Measurements from ENCODE around the gene VAX1.
A peak's percentile ranks its signal among the peaks of the same experiment; 100 is the strongest.

Gene VAX1

DNA sequence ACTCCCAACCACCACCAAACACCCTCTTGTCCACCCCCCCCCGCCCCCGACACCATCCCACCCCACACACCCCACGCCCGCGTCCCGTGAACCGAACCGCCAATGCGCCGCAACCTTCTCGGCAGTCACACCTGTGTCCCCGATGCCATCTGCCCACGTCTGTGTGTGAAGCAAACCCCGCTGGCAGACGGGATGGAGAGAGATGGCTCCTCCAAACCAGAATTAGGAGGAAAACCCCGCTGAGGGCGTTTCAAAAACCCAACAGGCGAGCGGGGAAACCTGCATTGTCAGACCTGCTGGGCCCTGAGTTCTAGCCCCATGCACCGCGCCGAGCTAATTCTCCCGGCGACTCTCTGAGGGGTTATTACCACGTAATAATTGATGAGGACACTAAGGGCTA is 30.7 kb upstream of the VAX1 start:
- Histone ChIP-seq H3K4me1 (ENCODE audit: control insufficient read depth, insufficient read depth, low read length) (peaks cover 25% of the 10 kb centered on the region), H3K4me3 (ENCODE audit: low read length) (no peak overlapping the region), H3K36me3 (ENCODE audit: control insufficient read depth, insufficient read depth, low read length) (no peaks in the 10 kb centered on the region), H3K9ac (ENCODE audit: low read length) (no peak overlapping the region), H3K9me3 (ENCODE audit: control insufficient read depth, low read length) (no peaks in the 10 kb centered on the region), H3K27me3 (ENCODE audit: control insufficient read depth, insufficient read depth, low read length) (peaks cover 98% of the 10 kb centered on the region)

DNA sequence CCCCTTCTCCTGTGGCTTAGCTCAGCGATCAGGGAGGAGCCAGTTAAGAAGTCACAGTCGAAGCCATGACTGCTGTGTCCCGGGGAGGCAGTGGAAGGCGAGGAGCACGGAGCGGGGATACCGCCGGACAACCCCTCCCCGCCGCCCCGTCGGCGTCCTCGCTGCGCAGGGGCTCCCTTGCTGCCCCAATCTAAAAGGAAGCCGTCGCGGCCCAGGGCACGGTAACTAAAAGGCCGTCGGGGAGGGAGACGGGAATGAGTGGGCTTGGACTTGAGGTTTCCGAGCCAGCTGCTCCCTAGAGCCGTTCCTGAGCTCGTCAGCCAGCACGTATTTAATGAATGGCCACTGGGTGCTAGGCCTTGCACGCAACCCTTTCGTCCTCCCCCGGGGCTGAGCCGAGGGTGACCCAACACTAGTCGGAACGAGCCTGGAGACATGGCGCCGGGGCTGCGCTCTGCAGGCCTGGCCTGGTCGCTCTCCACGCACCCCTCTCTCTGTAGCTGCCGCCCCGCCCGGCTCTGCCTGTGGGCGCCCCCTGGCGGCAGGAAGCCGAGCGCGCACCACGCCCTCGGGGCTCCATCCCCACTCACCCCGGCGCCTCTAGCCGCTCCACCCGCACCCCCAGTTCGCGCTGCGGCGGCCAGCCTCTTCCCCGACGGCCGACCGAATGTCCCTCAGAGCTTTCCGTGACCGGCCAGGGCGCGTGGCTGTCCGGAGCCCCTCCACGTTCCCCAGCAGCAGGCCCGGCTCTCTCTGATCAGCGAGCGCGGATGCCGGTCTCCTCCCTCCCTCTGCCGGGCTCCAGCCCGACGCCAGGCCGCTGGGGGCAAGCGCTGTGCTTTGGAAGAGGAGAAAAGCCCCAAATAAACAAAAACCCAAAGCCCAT is 30.0 kb upstream of the VAX1 start:
- Histone ChIP-seq H3K4me3 (ENCODE audit: low read length) (no peak overlapping the region), H3K4me1 (ENCODE audit: control insufficient read depth, insufficient read depth, low read length) (peaks cover 32% of the 10 kb centered on the region), H3K27me3 (ENCODE audit: control insufficient read depth, insufficient read depth, low read length) (peaks cover 98% of the 10 kb centered on the region), H3K9ac (ENCODE audit: low read length) (no peak overlapping the region), H3K9me3 (ENCODE audit: control insufficient read depth, low read length) (no peaks in the 10 kb centered on the region), H3K36me3 (ENCODE audit: control insufficient read depth, insufficient read depth, low read length) (no peaks in the 10 kb centered on the region)

DNA sequence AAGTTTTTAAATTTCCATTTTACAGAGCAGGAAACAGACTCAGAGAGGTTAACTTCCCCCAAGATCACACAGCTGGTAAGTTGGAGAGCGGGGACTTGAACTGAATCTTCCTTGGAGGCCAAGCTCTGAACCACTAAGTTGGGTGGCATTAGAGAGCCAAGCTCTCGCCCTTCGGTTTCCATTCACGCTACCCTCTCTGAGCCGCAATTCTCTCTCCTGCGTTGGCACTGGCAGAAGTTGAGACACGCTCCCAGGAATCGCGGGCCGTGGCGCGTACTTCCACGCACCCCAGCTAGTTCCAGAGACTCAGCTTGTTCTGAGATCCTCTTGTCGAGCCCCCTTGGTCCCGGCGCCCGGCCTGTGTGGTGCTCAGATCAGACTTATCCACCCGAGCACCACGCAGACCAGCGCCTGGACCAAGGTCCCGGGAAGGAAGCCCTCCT is 29.3 kb upstream of the VAX1 start:
- peaks cover 99% of the 10 kb centered on the region for H3K27me3 ChIP-seq (ENCODE audit: control insufficient read depth, insufficient read depth, low read length)
- H3K4me3 ChIP-seq (ENCODE audit: low read length): no peak overlapping the region
- no peak overlapping the region for H3K9ac ChIP-seq (ENCODE audit: low read length)
- H3K4me1 ChIP-seq (ENCODE audit: control insufficient read depth, insufficient read depth, low read length): peaks cover 32% of the 10 kb centered on the region
- H3K9me3 ChIP-seq (ENCODE audit: control insufficient read depth, low read length): no peaks in the 10 kb centered on the region
- no peaks in the 10 kb centered on the region for H3K36me3 ChIP-seq (ENCODE audit: control insufficient read depth, insufficient read depth, low read length)

- peaks cover 99% of the 10 kb centered on the region for H3K27me3 ChIP-seq (ENCODE audit: control insufficient read depth, insufficient read depth, low read length)
- H3K9me3 ChIP-seq (ENCODE audit: control insufficient read depth, low read length): no peaks in the 10 kb centered on the region
- H3K9ac ChIP-seq (ENCODE audit: low read length): no peak overlapping the region
- peaks cover 32% of the 10 kb centered on the region for H3K4me1 ChIP-seq (ENCODE audit: control insufficient read depth, insufficient read depth, low read length)
- no peaks in the 10 kb centered on the region for H3K36me3 ChIP-seq (ENCODE audit: control insufficient read depth, insufficient read depth, low read length)
- no peak overlapping the region for H3K4me3 ChIP-seq (ENCODE audit: low read length)
Observed at GRCh38 chr10:117166418-117167345, 28.6 kb upstream of the VAX1 start.

- Histone ChIP-seq H3K9ac (ENCODE audit: low read length) (no peak overlapping the region), H3K9me3 (ENCODE audit: control insufficient read depth, low read length) (no peaks in the 10 kb centered on the region), H3K4me1 (ENCODE audit: control insufficient read depth, insufficient read depth, low read length) (peaks cover 32% of the 10 kb centered on the region), H3K36me3 (ENCODE audit: control insufficient read depth, insufficient read depth, low read length) (no peaks in the 10 kb centered on the region), H3K4me3 (ENCODE audit: low read length) (peak overlapping the region; percentile 26), H3K27me3 (ENCODE audit: control insufficient read depth, insufficient read depth, low read length) (peaks cover 99% of the 10 kb centered on the region)
Observed at GRCh38 chr10:117165538-117166417, 27.7 kb upstream of the VAX1 start.

GRCh38 chr10:117164592-117165537 is 26.8 kb upstream of the VAX1 start:
- Histone ChIP-seq H3K9ac (ENCODE audit: low read length) (no peak overlapping the region), H3K36me3 (ENCODE audit: control insufficient read depth, insufficient read depth, low read length) (no peaks in the 10 kb centered on the region), H3K27me3 (ENCODE audit: control insufficient read depth, insufficient read depth, low read length) (peaks cover 99% of the 10 kb centered on the region), H3K4me3 (ENCODE audit: low read length) (peak overlapping the region; percentile 26), H3K9me3 (ENCODE audit: control insufficient read depth, low read length) (no peaks in the 10 kb centered on the region), H3K4me1 (ENCODE audit: control insufficient read depth, insufficient read depth, low read length) (peaks cover 32% of the 10 kb centered on the region)

GRCh38 chr10:117163954-117164548 is 26.0 kb upstream of the VAX1 start:
- peaks cover 99% of the 10 kb centered on the region for H3K27me3 ChIP-seq (ENCODE audit: control insufficient read depth, insufficient read depth, low read length)
- H3K4me1 ChIP-seq (ENCODE audit: control insufficient read depth, insufficient read depth, low read length): peaks cover 32% of the 10 kb centered on the region
- no peak overlapping the region for H3K4me3 ChIP-seq (ENCODE audit: low read length)

GRCh38 chr10:117163061-117163953 is 25.2 kb upstream of the VAX1 start:
- H3K4me1 ChIP-seq (ENCODE audit: control insufficient read depth, insufficient read depth, low read length): peaks cover 32% of the 10 kb centered on the region
- no peaks in the 10 kb centered on the region for H3K9me3 ChIP-seq (ENCODE audit: control insufficient read depth, low read length)
- no peak overlapping the region for H3K9ac ChIP-seq (ENCODE audit: low read length)
- no peak overlapping the region for H3K4me3 ChIP-seq (ENCODE audit: low read length)
- no peaks in the 10 kb centered on the region for H3K36me3 ChIP-seq (ENCODE audit: control insufficient read depth, insufficient read depth, low read length)
- H3K27me3 ChIP-seq (ENCODE audit: control insufficient read depth, insufficient read depth, low read length): peaks cover 97% of the 10 kb centered on the region

More at GRCh38 chr10:117163954-117164548, 26.0 kb upstream of the VAX1 start:
- no peaks in the 10 kb centered on the region for H3K36me3 ChIP-seq (ENCODE audit: control insufficient read depth, insufficient read depth, low read length)
- no peaks in the 10 kb centered on the region for H3K9me3 ChIP-seq (ENCODE audit: control insufficient read depth, low read length)
- H3K9ac ChIP-seq (ENCODE audit: low read length): no peak overlapping the region

DNA sequence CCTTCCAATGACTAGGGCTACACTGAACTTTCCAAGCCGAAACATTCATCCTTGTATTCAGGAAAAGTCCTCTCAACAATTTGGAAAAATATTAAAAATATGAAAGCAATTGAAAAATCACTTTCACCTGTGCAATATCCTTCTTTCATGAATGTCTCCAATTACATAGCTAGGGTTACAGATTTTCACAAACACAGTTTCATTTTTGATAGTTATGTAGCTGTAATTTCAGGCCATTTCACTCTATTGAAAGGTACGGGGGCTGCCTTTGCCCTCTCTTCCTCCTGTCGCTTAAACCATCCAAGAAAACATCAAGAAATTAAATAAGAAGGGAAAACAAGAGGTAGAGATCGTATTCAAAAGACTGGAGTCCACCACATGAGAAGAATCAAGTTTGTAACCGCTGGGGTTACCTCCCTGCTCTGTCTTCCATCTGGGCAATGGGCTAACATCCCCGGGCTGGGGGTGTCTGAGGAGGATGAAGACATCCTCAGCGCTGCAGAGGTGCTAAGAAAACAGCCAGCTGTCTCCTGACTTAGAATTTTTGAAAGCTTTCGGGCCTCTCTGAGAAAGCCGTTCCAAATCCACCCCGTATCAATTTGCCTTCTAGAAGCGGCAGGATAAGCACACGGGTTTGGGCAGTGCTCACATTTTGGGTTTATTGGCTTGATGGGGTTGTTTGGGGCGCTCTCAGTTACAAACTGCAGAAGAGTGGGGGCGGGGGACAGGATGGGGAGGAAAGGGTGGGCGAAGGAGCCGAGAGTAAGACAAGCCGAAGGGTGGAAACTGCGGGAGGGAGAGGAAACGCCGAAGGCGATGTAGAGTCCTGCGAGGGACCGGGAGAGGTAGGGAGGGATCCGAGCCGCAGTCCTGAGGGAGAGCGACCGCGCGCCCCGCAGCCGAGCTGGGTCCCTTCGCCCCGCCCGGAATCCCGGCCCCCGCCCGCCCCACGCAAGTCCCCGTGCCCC is 24.3 kb upstream of the VAX1 start:
- Histone ChIP-seq H3K27me3 (ENCODE audit: control insufficient read depth, insufficient read depth, low read length) (peaks cover 97% of the 10 kb centered on the region), H3K4me1 (ENCODE audit: control insufficient read depth, insufficient read depth, low read length) (peaks cover 26% of the 10 kb centered on the region), H3K9ac (ENCODE audit: low read length) (no peak overlapping the region), H3K4me3 (ENCODE audit: low read length) (no peak overlapping the region), H3K9me3 (ENCODE audit: control insufficient read depth, low read length) (no peaks in the 10 kb centered on the region), H3K36me3 (ENCODE audit: control insufficient read depth, insufficient read depth, low read length) (no peaks in the 10 kb centered on the region)
